GM12878 (cell line): ENCODE results near the gene INPP4B. TPM values are rescaled to one million over a fixed set of nuclear protein-coding genes. Genes with fewer than 3 reads are reported as not detected.

Experiments used
- ATAC-seq: fragments of 200-7000 bp; cut with Tn5 transposase; 3 replicates; pipeline ENCODE4 v1.9.1; 2020; ENCODE audit warnings: mild to moderate bottlenecking, moderate library complexity
- BruUV-seq: library from RNA; stranded (reverse); fragments of 400-500 nt; replicated peaks from 2 replicates; lab custom pipeline; 2021; lab: Mats Ljungman, UMichigan
- CTCF ChIA-PET: fragments of 300-600 bp; sonication (Branson Sonifier 250); formaldehyde crosslinking; extraction: SDS; loops from one replicate; lab custom pipeline; 2021; ENCODE audit warnings: inconsistent platforms; lab: Yijun Ruan, JAX
- POLR2A ChIA-PET: fragments of 350-600 bp; formaldehyde crosslinking; extraction: SDS; loops from one replicate; lab custom pipeline; 2021; ENCODE audit warnings: inconsistent platforms; lab: Charles Lee
- RAD21 ChIA-PET: fragments of 300-600 bp; sonication (Branson Sonifier 250); formaldehyde crosslinking; loops from one replicate; lab custom pipeline; 2023; ENCODE audit warnings: antibody characterized with exemption; ENCODE audit not compliant: unreplicated experiment; lab: Charles Lee
- SMC1A ChIA-PET: fragments of 300-600 bp; sonication (Branson Sonifier 250); formaldehyde crosslinking; loops from one replicate; lab custom pipeline; 2023; ENCODE audit not compliant: unreplicated experiment, uncharacterized antibody; lab: Charles Lee
- DNase-seq: peaks from one replicate; pipeline ENCODE4 v3.0.0-alpha.2; 2011; ENCODE audit warnings: low read depth, low spot score
- FAIRE-seq: peaks from 3 replicates; lab custom pipeline; 2011; peaks lifted over from hg19 to GRCh38; lab: Jason Lieb, UNC
- H2AFZ ChIP-seq: 2 replicates; pipeline ENCODE4 v1.6.0; 2011; ENCODE audit warnings: low read depth, low read length, control low read depth; ENCODE audit not compliant: control insufficient read depth
- H3K27ac ChIP-seq: 2 replicates; pipeline ENCODE4 v1.5.1; 2011; ENCODE audit warnings: control low read depth; ENCODE audit not compliant: control insufficient read depth, insufficient read depth
- H3K27me3 ChIP-seq, 2 experiments: replicated peaks in 1 of 2; 2 replicates each; pipeline versions ENCODE4 v1.6.0 to v1.6.1; 2011; ENCODE audit warnings: low read length in 1 of 2; ENCODE audit not compliant: control insufficient read depth in 2 of 2, insufficient read depth in 2 of 2
- H3K36me3 ChIP-seq, 2 experiments: 2 replicates each; pipeline ENCODE4 v1.5.1; 2011; ENCODE audit warnings: low read length in 1 of 2; ENCODE audit not compliant: control insufficient read depth in 2 of 2, insufficient read depth in 2 of 2
- H3K4me1 ChIP-seq: 2 replicates; pipeline ENCODE4 v1.6.1; 2011; ENCODE audit warnings: mild to moderate bottlenecking, low read length, moderate library complexity, mixed read lengths; ENCODE audit not compliant: control insufficient read depth, insufficient read depth
- H3K4me2 ChIP-seq: 2 replicates; pipeline ENCODE4 v1.6.0; 2011; ENCODE audit warnings: control low read depth; ENCODE audit not compliant: control insufficient read depth, insufficient read depth
- H3K4me3 ChIP-seq: fragments of 200-600 bp; sonication (generic); 2 replicates; pipeline ENCODE4 v1.5.1; 2016
- H3K79me2 ChIP-seq: 2 replicates; pipeline ENCODE4 v1.6.0; 2011; ENCODE audit warnings: low read length; ENCODE audit not compliant: control insufficient read depth, insufficient read depth
- H3K9ac ChIP-seq: 2 replicates; pipeline ENCODE4 v1.8.0; 2011; ENCODE audit warnings: low read length, control low read depth, mixed read lengths; ENCODE audit not compliant: control insufficient read depth, insufficient read depth
- H3K9me3 ChIP-seq: replicated peaks from 3 replicates; pipeline ENCODE4 v1.5.1; 2011; ENCODE audit warnings: mild to moderate bottlenecking, low read length; ENCODE audit not compliant: control insufficient read depth, insufficient read depth
- H4K20me1 ChIP-seq: 2 replicates; pipeline ENCODE4 v1.6.0; 2011; ENCODE audit not compliant: control insufficient read depth, insufficient read depth
- BHLHE40 ChIP-seq, 2 experiments: fragments of 450-650 bp in 1 of 2; IDR thresholded peaks; 2 replicates each; pipeline ENCODE4 v1.6.1; 2011 to 2017; ENCODE audit warnings: low read depth in 2 of 2, borderline replicate concordance in 1 of 2, improper control_type of control experiment in 1 of 2, low read length in 1 of 2, mild to moderate bottlenecking in 1 of 2
- CBX5 ChIP-seq: sonication (generic); IDR thresholded peaks from 2 replicates; pipeline ENCODE4 v1.6.1; 2016; ENCODE audit warnings: low read depth, moderate library complexity, mild to moderate bottlenecking, inconsistent platforms
- EP300 ChIP-seq, 2 experiments: fragments of 150-350 bp in 1 of 2; IDR thresholded peaks; 2 replicates each; pipeline ENCODE4 v1.6.1; 2011 to 2012; ENCODE audit warnings: low read depth in 2 of 2, low read length in 2 of 2, borderline replicate concordance in 1 of 2, improper control_type of control experiment in 1 of 2, inconsistent platforms in 1 of 2; ENCODE audit not compliant: control insufficient read depth in 1 of 2
- ESRRA ChIP-seq: IDR thresholded peaks from 2 replicates; pipeline ENCODE4 v1.6.1; 2012; ENCODE audit warnings: mild to moderate bottlenecking, low read length, improper control_type of control experiment
- HCFC1 ChIP-seq: fragments of 150-350 bp; IDR thresholded peaks from 2 replicates; pipeline ENCODE4 v1.6.1; 2014; ENCODE audit warnings: low read length
- HDAC6 ChIP-seq: fragments of 200-600 bp; sonication (generic); IDR thresholded peaks from one replicate; pipeline ENCODE4 v1.8.0; 2017; ENCODE audit warnings: antibody characterized with exemption; ENCODE audit not compliant: unreplicated experiment
- IKZF2 ChIP-seq, 2 experiments: fragments of 450-650 bp; IDR thresholded peaks; 2 replicates each; pipeline ENCODE4 v1.6.1; 2017; ENCODE audit warnings: mild to moderate bottlenecking in 2 of 2, moderate library complexity in 2 of 2
- MEF2A ChIP-seq: IDR thresholded peaks from 2 replicates; pipeline ENCODE4 v1.6.1; 2011; ENCODE audit warnings: low read depth, mild to moderate bottlenecking, low read length, moderate library complexity; ENCODE audit not compliant: insufficient read depth
- MTA3 ChIP-seq: IDR thresholded peaks from 2 replicates; pipeline ENCODE4 v1.6.1; 2012; ENCODE audit warnings: low read length, inconsistent platforms, borderline replicate concordance
- NR2F1 ChIP-seq: fragments of 450-650 bp; conservative IDR thresholded peaks from 2 replicates; pipeline ENCODE4 v1.6.1; 2017; ENCODE audit warnings: mild to moderate bottlenecking
- PAX5 ChIP-seq: IDR thresholded peaks from 2 replicates; pipeline ENCODE4 v1.6.1; 2011; ENCODE audit warnings: low read depth, low read length, borderline replicate concordance
- RUNX3 ChIP-seq: IDR thresholded peaks from 2 replicates; pipeline ENCODE4 v1.6.1; 2012; ENCODE audit warnings: low read length, inconsistent platforms
- ZNF274 ChIP-seq: IDR thresholded peaks from one replicate; pipeline ENCODE4 v1.8.0; 2011; ENCODE audit not compliant: insufficient read length, insufficient read depth
- WGBS: methylation state at CpG from one replicate; pipeline ENCODE4 v1.1.6; 2016; ENCODE audit warnings: low lambda C conversion rate; ENCODE audit not compliant: insufficient replicate concordance, insufficient coverage; ENCODE audit errors: missing lambda C conversion rate; 5-methylcytosine and 5-hydroxymethylcytosine counted together
- in situ Hi-C: fragments of 300-500 bp; cut with MboI; formaldehyde crosslinking; loops from 9 replicates; pipeline ENCODE4 v1.14.3; 2018; ENCODE audit warnings: mixed read lengths
- intact Hi-C: fragments of 100-400 bp; cut with micrococcal nuclease; formaldehyde crosslinking; loops from one replicate; pipeline ENCODE4 v1.14.2; 2022; ENCODE audit not compliant: unreplicated experiment
- polyA plus RNA-seq, 11 experiments: library from polyadenylated mRNA; depleted of rRNA in 4 of 11; unstranded in 6 of 11; stranded (reverse) in 5 of 11; fragments of >200 nt; fragmentation: Nextera tagmentation in 4 of 11; fragmentation: Illumina TruSeq in 1 of 11; extraction: Ambion mirVana in 4 of 11; extraction: Trizol in 1 of 11; gene quantifications; 1 replicate in 1 of 11; 2 replicates in 10 of 11; pipeline versions ENCODE4 v1.2.1 to v1.2.3, GENCODE V29; 2011 to 2016; ENCODE audit warnings: inconsistent platforms in 2 of 11, missing spikeins in 2 of 11, low read depth in 1 of 11
- total RNA-seq, 4 experiments: library from RNA; depleted of rRNA in 3 of 4; stranded (reverse); fragments of >200 nt in 3 of 4; fragmentation: Illumina TruSeq in 1 of 4; extraction: Trizol in 1 of 4; gene quantifications; 2 replicates each; pipeline versions ENCODE4 v1.2.1 to v1.2.3, GENCODE V29; 2013 to 2021
- TF ChIP-seq, protein P1 (sequence below): fragments of 450-650 bp; formaldehyde crosslinking; IDR thresholded peaks from 2 replicates; pipeline ENCODE4 v1.4.0; 2020; ENCODE audit warnings: mild to moderate bottlenecking, moderate library complexity
- TF ChIP-seq, protein P2 (sequence below): IDR thresholded peaks from 2 replicates; pipeline ENCODE4 v1.6.1; 2011; ENCODE audit warnings: low read depth, mild to moderate bottlenecking, low read length, moderate library complexity, borderline replicate concordance; ENCODE audit errors: extremely low read depth

INPP4B gene
- total and polyA plus RNA-seq, 10 of the 15 experiments (the other 5 are each of a cell fraction or from before 2014, with no cell fraction given): 0.53 to 11.2 (median 0.95) TPM

DNA sequence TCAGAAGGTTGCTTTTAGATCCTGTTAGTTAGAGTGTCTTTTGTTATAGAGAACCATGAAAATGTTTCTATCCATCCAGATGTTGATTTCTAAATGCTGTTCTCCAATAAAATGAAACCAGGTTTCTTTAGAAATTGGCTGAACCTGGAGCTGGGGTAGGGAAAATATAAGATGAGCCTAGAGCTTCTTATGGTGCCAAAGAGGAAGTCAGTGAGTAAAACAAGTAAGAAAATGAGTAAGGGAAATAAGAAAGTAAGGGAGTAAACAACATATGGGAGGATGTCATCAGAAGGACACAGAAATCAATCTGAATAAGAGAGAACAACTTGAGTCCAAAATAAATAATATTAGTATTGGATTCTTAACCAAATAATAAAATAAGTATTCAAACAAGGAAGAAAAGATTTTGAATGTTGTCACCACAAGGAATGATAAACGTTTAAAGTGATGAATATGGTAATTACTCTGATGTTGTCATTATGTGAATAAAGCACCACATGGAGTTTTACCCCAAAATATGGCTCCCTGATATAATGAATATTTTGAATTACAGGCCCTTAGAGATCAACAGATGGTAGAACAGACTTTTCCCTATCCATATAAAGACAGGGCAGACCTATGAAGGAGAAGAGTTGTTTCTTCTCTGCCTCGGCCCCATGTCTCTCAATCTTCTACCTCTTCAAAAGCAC lies 703.6 kb downstream of the INPP4B start (continued):
- TF ChIP-seq HCFC1 (no peak), MTA3 (no peak)
- TF ChIP-seq, all 136 proteins: peak for 0

DNA sequence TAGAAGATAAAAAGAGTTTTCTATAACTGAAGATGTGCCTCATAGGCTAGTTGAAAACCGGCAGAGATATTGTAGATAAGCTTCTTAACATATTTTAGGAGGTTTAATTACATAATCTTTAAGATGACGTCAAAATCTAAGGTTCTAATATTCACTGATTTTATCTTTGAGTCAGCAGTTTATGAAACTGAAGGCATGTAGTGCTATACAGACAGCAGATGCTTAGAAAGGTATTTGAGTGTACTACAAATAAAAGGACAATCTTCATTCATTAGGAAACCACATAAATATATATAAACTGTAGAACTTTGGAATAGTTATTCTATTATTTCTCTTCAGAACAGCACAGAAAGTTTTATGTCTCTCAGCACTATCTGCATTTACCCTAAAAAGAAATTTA lies 704.9 kb downstream of the INPP4B start:
- no peaks in the 10 kb centered on the region for H3K9me3 ChIP-seq
- SMC1A ChIA-PET: interaction anchor here (0.7 to 1.5 kb wide), 3 partner anchors 9 to 583 kb away, joined by 3 to 4 read pairs (median 4); no protein-coding TSS in a partner anchor
- H3K4me3 ChIP-seq: no peak overlapping the region
- no peak for FAIRE-seq
- H4K20me1 ChIP-seq: no peaks in the 10 kb centered on the region
- no peaks in the 10 kb centered on the region for H3K79me2 ChIP-seq
- 0% methylated on average over 2 of the region's 2 CpGs for WGBS
- TF ChIP-seq CBX5: no peak
- no peak for TF ChIP-seq HDAC6
- TF ChIP-seq, protein P1, sequence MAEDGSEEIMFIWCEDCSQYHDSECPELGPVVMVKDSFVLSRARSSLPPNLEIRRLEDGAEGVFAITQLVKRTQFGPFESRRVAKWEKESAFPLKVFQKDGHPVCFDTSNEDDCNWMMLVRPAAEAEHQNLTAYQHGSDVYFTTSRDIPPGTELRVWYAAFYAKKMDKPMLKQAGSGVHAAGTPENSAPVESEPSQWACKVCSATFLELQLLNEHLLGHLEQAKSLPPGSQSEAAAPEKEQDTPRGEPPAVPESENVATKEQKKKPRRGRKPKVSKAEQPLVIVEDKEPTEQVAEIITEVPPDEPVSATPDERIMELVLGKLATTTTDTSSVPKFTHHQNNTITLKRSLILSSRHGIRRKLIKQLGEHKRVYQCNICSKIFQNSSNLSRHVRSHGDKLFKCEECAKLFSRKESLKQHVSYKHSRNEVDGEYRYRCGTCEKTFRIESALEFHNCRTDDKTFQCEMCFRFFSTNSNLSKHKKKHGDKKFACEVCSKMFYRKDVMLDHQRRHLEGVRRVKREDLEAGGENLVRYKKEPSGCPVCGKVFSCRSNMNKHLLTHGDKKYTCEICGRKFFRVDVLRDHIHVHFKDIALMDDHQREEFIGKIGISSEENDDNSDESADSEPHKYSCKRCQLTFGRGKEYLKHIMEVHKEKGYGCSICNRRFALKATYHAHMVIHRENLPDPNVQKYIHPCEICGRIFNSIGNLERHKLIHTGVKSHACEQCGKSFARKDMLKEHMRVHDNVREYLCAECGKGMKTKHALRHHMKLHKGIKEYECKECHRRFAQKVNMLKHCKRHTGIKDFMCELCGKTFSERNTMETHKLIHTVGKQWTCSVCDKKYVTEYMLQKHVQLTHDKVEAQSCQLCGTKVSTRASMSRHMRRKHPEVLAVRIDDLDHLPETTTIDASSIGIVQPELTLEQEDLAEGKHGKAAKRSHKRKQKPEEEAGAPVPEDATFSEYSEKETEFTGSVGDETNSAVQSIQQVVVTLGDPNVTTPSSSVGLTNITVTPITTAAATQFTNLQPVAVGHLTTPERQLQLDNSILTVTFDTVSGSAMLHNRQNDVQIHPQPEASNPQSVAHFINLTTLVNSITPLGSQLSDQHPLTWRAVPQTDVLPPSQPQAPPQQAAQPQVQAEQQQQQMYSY (CRISPR knock-in tag): no peak
- TF ChIP-seq NR2F1: no peak
- TF ChIP-seq MEF2A: no peak
- TF ChIP-seq EP300 (IDR thresholded peaks at IDR 0.05; ENCODE audit: borderline replicate concordance in 1 of 2, control insufficient read depth in 1 of 2, low read depth in 2 of 2, low read length in 2 of 2): no peak
- TF ChIP-seq IKZF2 (IDR thresholded peaks at IDR 0.05): no peak
- no peak for TF ChIP-seq PAX5
- TF ChIP-seq, protein P2, sequence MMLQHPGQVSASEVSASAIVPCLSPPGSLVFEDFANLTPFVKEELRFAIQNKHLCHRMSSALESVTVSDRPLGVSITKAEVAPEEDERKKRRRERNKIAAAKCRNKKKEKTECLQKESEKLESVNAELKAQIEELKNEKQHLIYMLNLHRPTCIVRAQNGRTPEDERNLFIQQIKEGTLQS: no peak
- no peak for TF ChIP-seq HCFC1
- no peak for TF ChIP-seq ESRRA
- no peak for TF ChIP-seq ZNF274
- no peak for TF ChIP-seq RUNX3
- no peak for TF ChIP-seq BHLHE40 (IDR thresholded peaks at IDR 0.05; ENCODE audit: borderline replicate concordance in 1 of 2, low read depth in 2 of 2, low read length in 1 of 2)
- TF ChIP-seq, all 136 proteins: peak for 0
- H2AFZ ChIP-seq: no peak overlapping the region
- intact Hi-C loops: no loop called here
- no peak overlapping the region for H3K27ac ChIP-seq
- H3K9ac ChIP-seq: no peak overlapping the region
- ChIA-PET RAD21 (no interaction called here), POLR2A (no interaction called here), CTCF (interaction anchor here (0.6 to 1.0 kb wide), 3 partner anchors 9 to 239 kb away, joined by 3 to 4 read pairs (median 3); no protein-coding TSS in a partner anchor)
- H3K27me3 ChIP-seq: no peaks in the 10 kb centered on the region; a peak in 1 of 4 replicates
- in situ Hi-C loops: loop anchor here (25.0 kb wide), 1 partner anchor 571 kb away; no protein-coding TSS in a partner anchor
- no peak for DNase-seq
- H3K4me1 ChIP-seq: no peaks in the 10 kb centered on the region
- no peak overlapping the region for H3K4me2 ChIP-seq
- no peak for ATAC-seq
- no TSS peak for BruUV-seq
- no peaks in the 10 kb centered on the region for H3K36me3 ChIP-seq
